HCT116 (cell line): ENCODE results near the gene CAMK2N2. TPM values are rescaled to one million over a fixed set of nuclear protein-coding genes. Genes with fewer than 3 reads are reported as not detected.

Experiments
- ATAC-seq: fragments of 200-7000 bp; cut with Tn5 transposase; 2 replicates; pipeline ENCODE4 v1.9.1; 2020; ENCODE audit warnings: mild to moderate bottlenecking, moderate library complexity
- BruUV-seq: library from RNA; stranded (reverse); fragments of 400-500 nt; replicated peaks from 2 replicates; lab custom pipeline; 2021; lab: Mats Ljungman, UMichigan
- CTCF ChIA-PET: fragments of 300-600 bp; sonication (Branson Sonifier 250); formaldehyde crosslinking; loops from one replicate; lab custom pipeline; 2021; ENCODE audit warnings: antibody characterized with exemption; lab: Charles Lee
- POLR2A ChIA-PET: fragments of 300-600, 350-600 bp; sonication (Branson Sonifier 250); formaldehyde crosslinking; loops from one replicate; lab custom pipeline; 2021; ENCODE audit warnings: antibody characterized with exemption; lab: Charles Lee
- RAD21 ChIA-PET, 2 experiments: fragments of 300-600 bp; sonication (Branson Sonifier 250); formaldehyde crosslinking; loops; one replicate each; lab custom pipeline; 2023; ENCODE audit warnings: low total read pairs in 2 of 2; ENCODE audit not compliant: uncharacterized antibody in 2 of 2, unreplicated experiment in 2 of 2, low non-redundant PET in 1 of 2; lab: Charles Lee
- DNase-seq: peaks from one replicate; pipeline ENCODE4 v3.0.0-alpha.2; 2010; ENCODE audit warnings: low read depth, low spot score
- H2AFZ ChIP-seq: fragments of 200-600 bp; shearing (Covaris generic), sonication (generic); 2 replicates; pipeline ENCODE4 v1.6.1; 2017; ENCODE audit warnings: low read depth, mixed run types, mixed read lengths, antibody characterized with exemption, low read length; ENCODE audit not compliant: poor library complexity, severe bottlenecking
- H3K27ac ChIP-seq: 2 replicates; pipeline ENCODE4 v1.5.1; 2012; ENCODE audit warnings: low read depth, low read length
- H3K27me3 ChIP-seq: fragments of 200-600 bp; sonication (generic); 2 replicates; pipeline ENCODE4 v1.6.1; 2016; ENCODE audit warnings: mixed run types, low read length, mixed read lengths; ENCODE audit not compliant: insufficient read depth
- H3K36me3 ChIP-seq, 2 experiments: fragments of 200-500 bp in 1 of 2; fragments of 200-600 bp in 1 of 2; sonication (Bioruptor generic) in 1 of 2; sonication (generic) in 1 of 2; 2 replicates each; pipeline versions ENCODE4 v1.5.1 to v1.6.1; 2014 to 2016; ENCODE audit warnings: low read length in 2 of 2, inconsistent platforms in 1 of 2, mixed read lengths in 1 of 2, mixed run types in 1 of 2; ENCODE audit not compliant: insufficient read depth in 2 of 2, control insufficient read depth in 1 of 2
- H3K4me1 ChIP-seq, 2 experiments: fragments of 200-600 bp in 1 of 2; sonication (generic) in 1 of 2; 2 replicates each; pipeline versions ENCODE4 v1.5.1 to v1.6.1; 2012 to 2017; ENCODE audit warnings: low read length in 2 of 2, inconsistent platforms in 1 of 2, mild to moderate bottlenecking in 1 of 2, mixed read lengths in 1 of 2, mixed run types in 1 of 2, moderate library complexity in 1 of 2; ENCODE audit not compliant: insufficient read depth in 2 of 2, control insufficient read depth in 1 of 2
- H3K4me2 ChIP-seq: fragments of 200-600 bp; sonication (generic); 2 replicates; pipeline ENCODE4 v1.6.1; 2017; ENCODE audit warnings: mixed run types, low read length, mixed read lengths
- H3K4me3 ChIP-seq, 2 experiments: fragments of 200-600 bp in 1 of 2; sonication (generic) in 1 of 2; replicated peaks in 1 of 2; 2 replicates each; pipeline ENCODE4 v1.5.1; 2011 to 2016; ENCODE audit warnings: low read length in 2 of 2, control low read depth in 1 of 2, low read depth in 1 of 2, mild to moderate bottlenecking in 1 of 2, mixed read lengths in 1 of 2, mixed run types in 1 of 2
- H3K79me2 ChIP-seq: fragments of 200-600 bp; sonication (generic); 2 replicates; pipeline ENCODE4 v1.6.1; 2017; ENCODE audit warnings: mild to moderate bottlenecking, mixed run types, low read length, moderate library complexity, mixed read lengths; ENCODE audit not compliant: insufficient read depth
- H3K9ac ChIP-seq: fragments of 200-600 bp; sonication (generic); 2 replicates; pipeline ENCODE4 v1.6.1; 2016; ENCODE audit warnings: low read length, mixed read lengths
- H3K9me2 ChIP-seq: fragments of 200-600 bp; sonication (generic), shearing (Covaris generic); 2 replicates; pipeline ENCODE4 v1.6.1; 2017; ENCODE audit warnings: mixed run types, mild to moderate bottlenecking, moderate library complexity; ENCODE audit not compliant: insufficient read depth
- H3K9me3 ChIP-seq, 2 experiments: fragments of 200-500 bp in 1 of 2; fragments of 200-600 bp in 1 of 2; sonication (Bioruptor generic) in 1 of 2; sonication (generic) in 1 of 2; 2 replicates each; pipeline ENCODE4 v1.6.1; 2014 to 2017; ENCODE audit warnings: low read length in 2 of 2, mixed read lengths in 2 of 2, inconsistent platforms in 1 of 2, low read depth in 1 of 2, mild to moderate bottlenecking in 1 of 2, mixed run types in 1 of 2, moderate library complexity in 1 of 2; ENCODE audit not compliant: control insufficient read depth in 1 of 2, insufficient read depth in 1 of 2
- H4K20me1 ChIP-seq: fragments of 200-600 bp; sonication (generic), shearing (Covaris generic); 2 replicates; pipeline ENCODE4 v1.6.1; 2017; ENCODE audit warnings: mixed run types, mild to moderate bottlenecking, moderate library complexity; ENCODE audit not compliant: insufficient read depth
- CEBPB ChIP-seq: IDR thresholded peaks from 2 replicates; pipeline ENCODE4 v1.6.1; 2012; ENCODE audit warnings: low read depth
- ELF1 ChIP-seq: IDR thresholded peaks from 2 replicates; pipeline ENCODE4 v1.6.1; 2012; ENCODE audit warnings: low read depth, borderline replicate concordance
- EZH2phosphoT487 ChIP-seq: fragments of 200-600 bp; IDR thresholded peaks from 2 replicates; pipeline ENCODE4 v1.6.1; 2018; ENCODE audit warnings: antibody characterized with exemption, borderline replicate concordance
- FOSL1 ChIP-seq: IDR thresholded peaks from 2 replicates; pipeline ENCODE4 v1.6.1; 2012; ENCODE audit warnings: low read depth
- JUND ChIP-seq: IDR thresholded peaks from 2 replicates; pipeline ENCODE4 v1.6.1; 2012
- POLR2A ChIP-seq: IDR thresholded peaks from 2 replicates; pipeline ENCODE4 v1.7.0; 2011; ENCODE audit warnings: borderline replicate concordance; ENCODE audit not compliant: insufficient read depth, insufficient read length; ENCODE audit errors: extremely low read depth
- POLR2AphosphoS5 ChIP-seq: IDR thresholded peaks from 2 replicates; pipeline ENCODE4 v1.6.1; 2011; ENCODE audit warnings: mild to moderate bottlenecking, low read depth, low read length, moderate library complexity
- RAD21 ChIP-seq: IDR thresholded peaks from 2 replicates; pipeline ENCODE4 v1.6.1; 2012; ENCODE audit warnings: low read depth, mild to moderate bottlenecking
- SIN3A ChIP-seq: IDR thresholded peaks from 2 replicates; pipeline ENCODE4 v1.6.1; 2012; ENCODE audit warnings: low read depth
- SRF ChIP-seq: IDR thresholded peaks from 2 replicates; pipeline ENCODE4 v1.6.1; 2012; ENCODE audit warnings: low read depth
- TCF7L2 ChIP-seq: IDR thresholded peaks from 2 replicates; pipeline ENCODE4 v1.7.0; 2011; ENCODE audit warnings: borderline replicate concordance, inconsistent platforms; ENCODE audit not compliant: insufficient read depth, insufficient read length; ENCODE audit errors: extremely low read depth
- YY1 ChIP-seq: IDR thresholded peaks from 2 replicates; pipeline ENCODE4 v1.6.1; 2011; ENCODE audit warnings: low read length, low read depth, moderate library complexity, mild to moderate bottlenecking; ENCODE audit not compliant: insufficient replicate concordance; ENCODE audit errors: extremely low read depth
- ZFX ChIP-seq: fragments of 450-650 bp; IDR thresholded peaks from 2 replicates; pipeline ENCODE4 v1.6.1; 2017
- ZNF274 ChIP-seq: fragments of 200-500 bp; sonication (Bioruptor generic); IDR thresholded peaks from 2 replicates; pipeline ENCODE4 v1.6.1; 2014; ENCODE audit warnings: mild to moderate bottlenecking, low read depth, low read length, inconsistent platforms
- intact Hi-C: fragments of 100-400 bp; cut with micrococcal nuclease; formaldehyde crosslinking; loops from 2 replicates; pipeline ENCODE4 v1.10.0; 2022
- total RNA-seq: library from RNA; stranded (reverse); gene quantifications from one replicate; pipeline ENCODE4 v1.2.1, GENCODE V29; 2021; ENCODE audit not compliant: unreplicated experiment
- TF ChIP-seq, protein P1 (sequence below): IDR thresholded peaks from 2 replicates; pipeline ENCODE4 v1.6.1; 2012
- TF ChIP-seq, protein P2 (sequence below), 3 experiments: fragments of 200-600 bp in 1 of 3; sonication (generic) in 1 of 3; IDR thresholded peaks in 2 of 3; conservative IDR thresholded peaks in 1 of 3; 2 replicates each; pipeline ENCODE4 v1.5.1; 2012 to 2017; ENCODE audit warnings: low read depth in 2 of 3, low read length in 2 of 3, antibody characterized with exemption in 1 of 3, borderline replicate concordance in 1 of 3, control low read depth in 1 of 3, mild to moderate bottlenecking in 1 of 3, mixed read lengths in 1 of 3, mixed run types in 1 of 3, moderate library complexity in 1 of 3; ENCODE audit not compliant: insufficient read depth in 1 of 3

Gene CAMK2N2
- total RNA-seq, 1 experiment from 2014 or later: 5.1 TPM

DNA sequence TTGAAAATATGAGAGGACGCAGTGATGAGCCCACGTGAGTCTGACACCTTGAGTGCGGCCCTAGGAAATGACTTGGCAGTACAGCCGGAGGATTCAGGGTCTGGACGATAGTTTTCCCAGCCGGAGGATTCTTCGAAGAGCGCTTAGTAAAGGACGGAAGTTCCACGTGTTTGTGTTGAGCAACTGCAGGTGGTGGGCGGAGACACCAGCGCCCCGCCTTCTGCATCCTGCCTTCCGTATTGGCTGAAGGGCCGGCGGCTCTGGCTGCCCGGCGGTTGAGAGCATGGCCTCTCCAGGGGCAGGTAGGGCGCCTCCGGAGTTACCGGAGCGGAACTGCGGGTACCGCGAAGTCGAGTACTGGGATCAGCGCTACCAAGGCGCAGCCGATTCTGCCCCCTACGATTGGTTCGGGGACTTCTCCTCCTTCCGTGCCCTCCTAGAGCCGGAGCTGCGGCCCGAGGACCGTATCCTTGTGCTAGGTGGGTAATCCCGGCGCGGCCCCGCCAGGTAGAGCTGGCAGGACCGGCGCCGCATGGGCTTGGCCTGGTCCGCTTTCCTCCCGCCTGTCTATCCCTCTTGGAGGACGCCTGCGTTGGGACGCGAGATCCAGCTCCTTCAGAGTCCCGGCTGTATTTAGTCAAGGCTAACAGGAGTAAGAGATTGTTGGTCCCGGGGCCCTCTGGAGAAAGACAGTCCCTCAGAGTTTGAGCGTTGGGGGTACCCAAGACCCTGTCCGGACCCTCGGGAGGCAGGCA, 11.8 kb downstream of the CAMK2N2 start, which contains the start of gene EEF1AKMT4 (continued):
- TF ChIP-seq POLR2A: peak; percentile 64
- TF ChIP-seq FOSL1: no peak
- TF ChIP-seq, protein P1, sequence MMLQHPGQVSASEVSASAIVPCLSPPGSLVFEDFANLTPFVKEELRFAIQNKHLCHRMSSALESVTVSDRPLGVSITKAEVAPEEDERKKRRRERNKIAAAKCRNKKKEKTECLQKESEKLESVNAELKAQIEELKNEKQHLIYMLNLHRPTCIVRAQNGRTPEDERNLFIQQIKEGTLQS: no peak
- no peak for TF ChIP-seq CEBPB

DNA sequence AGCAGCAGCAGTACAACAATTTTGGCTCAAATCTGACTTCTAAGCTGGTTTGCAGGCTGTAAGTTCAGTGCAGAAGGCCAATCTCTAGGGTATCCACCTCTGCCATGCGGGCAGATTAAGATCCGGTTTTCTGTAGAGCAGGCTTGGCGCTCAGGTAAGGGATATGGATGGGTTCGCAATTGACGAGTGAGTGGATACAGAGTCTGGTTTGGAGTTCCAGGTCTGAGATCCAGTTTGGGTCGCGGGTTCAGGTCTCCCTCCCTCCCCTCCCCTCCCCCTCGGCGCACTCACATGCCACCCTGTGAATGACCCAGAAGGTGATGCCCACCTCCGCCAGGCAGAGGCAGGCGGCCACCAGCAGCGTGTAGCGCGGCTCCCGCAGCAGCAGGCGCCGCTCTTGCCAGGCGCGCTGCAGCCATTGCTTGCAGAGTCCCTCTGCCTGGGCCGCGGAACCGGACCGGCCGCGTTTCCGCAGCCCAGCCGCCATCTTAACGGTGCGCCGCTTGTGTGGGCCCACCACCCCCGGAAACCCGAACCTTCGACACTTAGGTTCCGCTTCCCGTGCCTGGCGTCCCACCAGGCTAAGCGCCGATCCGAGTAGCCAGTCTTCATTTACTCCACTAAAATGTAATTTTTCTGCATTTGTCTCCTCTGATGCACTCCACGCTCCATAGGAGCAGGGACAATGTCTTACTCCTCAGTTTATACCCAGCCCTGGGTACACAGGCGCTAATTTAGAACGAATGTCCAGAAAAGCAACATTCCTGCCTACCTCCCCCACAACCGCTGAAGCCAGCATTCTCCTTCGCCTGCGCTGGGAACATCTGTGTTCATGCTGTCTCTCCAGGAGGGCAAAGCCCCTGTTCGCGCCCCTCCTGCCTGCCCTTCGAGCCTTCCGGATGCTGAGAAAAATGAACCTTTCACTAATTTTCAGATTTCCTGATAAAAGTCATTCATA, 12.6 kb downstream of the CAMK2N2 start, which contains the start of gene ALG3:
ALG3 (minus strand) TSS at position 509 of the 958 bp plus-strand sequence; CDS start at position 487, 22 bp downstream.
- Histone ChIP-seq H3K27ac (peak within 1 kb of the TSS; percentile 93), H3K9ac (peak within 1 kb of the TSS; percentile 99), H3K27me3 (no peaks in the 10 kb centered on the region), H2AFZ (peak within 1 kb of the TSS; percentile 62), H3K4me2 (peak within 1 kb of the TSS; percentile 99), H3K9me3 (no peaks in the 10 kb centered on the region), H3K4me3 (peak within 1 kb of the TSS; percentile 89 to 100), H3K9me2 (no peaks in the 10 kb centered on the region), H3K36me3 (peaks cover 13 to 23% of the 10 kb centered on the region in 2 experiments; a peak in 3 of 4 replicates), H3K79me2 (peaks cover 60% of the 10 kb centered on the region), H3K4me1 (peaks cover 3 to 9% of the 10 kb centered on the region in 2 experiments; a peak in 2 of 4 replicates), H4K20me1 (no peaks in the 10 kb centered on the region)
- ChIA-PET RAD21 (no interaction called here), CTCF (interaction anchor here (0.8 to 1.1 kb wide), 4 partner anchors 10 to 353 kb away, joined by 3 to 7 read pairs (median 4); no protein-coding TSS in a partner anchor), POLR2A (no interaction called here)
- TF ChIP-seq, protein P2, sequence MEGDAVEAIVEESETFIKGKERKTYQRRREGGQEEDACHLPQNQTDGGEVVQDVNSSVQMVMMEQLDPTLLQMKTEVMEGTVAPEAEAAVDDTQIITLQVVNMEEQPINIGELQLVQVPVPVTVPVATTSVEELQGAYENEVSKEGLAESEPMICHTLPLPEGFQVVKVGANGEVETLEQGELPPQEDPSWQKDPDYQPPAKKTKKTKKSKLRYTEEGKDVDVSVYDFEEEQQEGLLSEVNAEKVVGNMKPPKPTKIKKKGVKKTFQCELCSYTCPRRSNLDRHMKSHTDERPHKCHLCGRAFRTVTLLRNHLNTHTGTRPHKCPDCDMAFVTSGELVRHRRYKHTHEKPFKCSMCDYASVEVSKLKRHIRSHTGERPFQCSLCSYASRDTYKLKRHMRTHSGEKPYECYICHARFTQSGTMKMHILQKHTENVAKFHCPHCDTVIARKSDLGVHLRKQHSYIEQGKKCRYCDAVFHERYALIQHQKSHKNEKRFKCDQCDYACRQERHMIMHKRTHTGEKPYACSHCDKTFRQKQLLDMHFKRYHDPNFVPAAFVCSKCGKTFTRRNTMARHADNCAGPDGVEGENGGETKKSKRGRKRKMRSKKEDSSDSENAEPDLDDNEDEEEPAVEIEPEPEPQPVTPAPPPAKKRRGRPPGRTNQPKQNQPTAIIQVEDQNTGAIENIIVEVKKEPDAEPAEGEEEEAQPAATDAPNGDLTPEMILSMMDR (IDR thresholded peaks at IDR 0.05 in 2 of 3, conservative IDR thresholded peaks at IDR 0.05 in 1 of 3; ENCODE audit: borderline replicate concordance in 1 of 3, insufficient read depth in 1 of 3, low read depth in 2 of 3, low read length in 2 of 3): no peak
- peak; percentile 85 for TF ChIP-seq POLR2A
- peak; percentile 97 for TF ChIP-seq YY1
- no peak for TF ChIP-seq SRF
- TF ChIP-seq SIN3A: no peak
- peak; percentile 50 for TF ChIP-seq TCF7L2
- TF ChIP-seq RAD21: no peak
- TF ChIP-seq ZFX: peak; percentile 72
- no peak for TF ChIP-seq EZH2phosphoT487
- no peak for TF ChIP-seq ELF1
- no peak for TF ChIP-seq ZNF274
- no peak for TF ChIP-seq JUND
- TF ChIP-seq POLR2AphosphoS5: peak; percentile 88
- peak; percentile 80 for DNase-seq
- ATAC-seq: peak; percentile 51
- intact Hi-C loops: loop anchor here (1.0 to 2.0 kb wide), 3 partner anchors 41 to 104 kb away; no protein-coding TSS in a partner anchor
- BruUV-seq: TSS peak; percentile 76
